Fibroblast of villous mesenchyme (primary cell): ENCODE measurements around the gene TRIM50. TPM values are rescaled to one million over a fixed set of nuclear protein-coding genes. Genes with fewer than 3 reads are reported as not detected.
"Not testable (repeated sequence)": the region's sequence is repeated elsewhere in the genome, so short reads cannot be mapped to it uniquely, and the experiment has no call there.

Experiments
- DNase-seq: peaks from one replicate; pipeline ENCODE4 v3.0.0-alpha.2; 2010; ENCODE audit warnings: low read depth
- H3K4me3 ChIP-seq: 2 replicates; pipeline ENCODE4 v1.5.1; 2011; ENCODE audit warnings: low read depth, mild to moderate bottlenecking, low read length
- total RNA-seq: library from RNA; depleted of rRNA; stranded (reverse); fragments of >200 nt; gene quantifications from 2 replicates; pipeline ENCODE4 v1.2.3, GENCODE V29; 2012
- TF ChIP-seq, protein P1 (sequence below): IDR thresholded peaks from 2 replicates; pipeline ENCODE4 v1.5.1; 2012; ENCODE audit warnings: low read depth, mild to moderate bottlenecking, low read length; ENCODE audit not compliant: insufficient read depth

The TRIM50 gene
- total RNA-seq = not detected in 2 replicates

DNA sequence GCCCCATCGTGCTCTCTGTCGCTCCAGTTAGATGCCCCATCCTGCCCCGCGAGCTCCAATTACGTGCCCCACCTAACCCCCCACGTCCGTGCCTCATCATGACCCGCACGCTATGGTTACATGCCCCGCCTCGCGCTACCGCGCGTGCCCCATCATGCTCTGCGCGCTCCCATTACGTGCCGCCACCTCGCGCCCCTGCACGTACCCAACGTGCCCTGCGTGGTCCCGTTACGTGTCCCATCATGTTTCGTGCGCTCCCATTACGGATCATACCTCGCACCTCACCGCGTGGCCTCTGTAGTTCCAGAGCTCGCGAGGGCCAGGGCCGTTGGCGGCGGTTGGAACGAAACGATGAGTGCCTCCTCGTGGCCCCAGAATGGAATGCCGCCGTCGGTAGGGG is at the start of gene TRIM50, which contains the start of gene FKBP6:
Gene TRIM50, minus strand, starts transcription at position 161 of the 400 bp plus-strand sequence. CDS start 3,295 bp downstream, outside the sequence.
Gene FKBP6, plus strand, starts transcription at position 240 of the 400 bp plus-strand sequence. CDS start 268 bp downstream, outside the sequence.
- not testable (repeated sequence) for H3K4me3 ChIP-seq, DNase-seq

DNA sequence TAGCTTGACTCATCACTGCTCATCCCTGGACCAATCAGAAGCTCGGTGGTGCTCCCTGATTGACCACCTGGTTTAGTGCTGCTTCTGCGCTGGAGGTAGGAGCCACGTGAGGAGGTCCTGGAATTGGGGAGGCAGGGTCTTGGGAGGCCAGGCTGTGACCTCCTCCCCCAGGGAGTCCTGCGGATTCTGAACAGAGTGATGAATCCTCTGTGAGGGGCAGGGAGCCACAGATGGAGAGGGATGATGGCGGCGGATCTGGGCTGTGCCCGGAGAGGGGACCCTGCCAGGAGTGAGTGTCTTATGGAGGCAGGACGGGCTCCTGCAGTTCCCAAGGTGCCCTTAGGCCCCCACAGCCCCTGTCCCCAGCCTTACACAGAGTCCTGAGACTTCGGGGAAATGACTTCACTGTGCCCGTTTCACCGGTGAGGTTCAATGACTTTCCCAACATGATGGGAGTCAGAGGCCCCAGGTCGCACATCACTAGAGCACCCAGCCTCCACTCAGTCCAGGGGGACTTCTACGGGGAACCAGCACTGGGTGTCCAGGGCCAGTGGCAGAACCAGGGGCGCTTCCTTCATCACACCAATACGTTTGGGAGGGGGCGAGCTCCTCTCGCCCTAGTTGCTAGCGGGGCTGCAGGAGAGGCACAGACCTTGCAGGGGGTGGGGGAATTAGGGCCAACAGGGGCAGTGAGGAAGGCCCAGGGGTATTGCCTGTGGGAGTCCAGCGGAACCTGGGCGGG is 49.0 kb upstream of the TRIM50 start:
- no peak overlapping the region for H3K4me3 ChIP-seq
- TF ChIP-seq, protein P1, sequence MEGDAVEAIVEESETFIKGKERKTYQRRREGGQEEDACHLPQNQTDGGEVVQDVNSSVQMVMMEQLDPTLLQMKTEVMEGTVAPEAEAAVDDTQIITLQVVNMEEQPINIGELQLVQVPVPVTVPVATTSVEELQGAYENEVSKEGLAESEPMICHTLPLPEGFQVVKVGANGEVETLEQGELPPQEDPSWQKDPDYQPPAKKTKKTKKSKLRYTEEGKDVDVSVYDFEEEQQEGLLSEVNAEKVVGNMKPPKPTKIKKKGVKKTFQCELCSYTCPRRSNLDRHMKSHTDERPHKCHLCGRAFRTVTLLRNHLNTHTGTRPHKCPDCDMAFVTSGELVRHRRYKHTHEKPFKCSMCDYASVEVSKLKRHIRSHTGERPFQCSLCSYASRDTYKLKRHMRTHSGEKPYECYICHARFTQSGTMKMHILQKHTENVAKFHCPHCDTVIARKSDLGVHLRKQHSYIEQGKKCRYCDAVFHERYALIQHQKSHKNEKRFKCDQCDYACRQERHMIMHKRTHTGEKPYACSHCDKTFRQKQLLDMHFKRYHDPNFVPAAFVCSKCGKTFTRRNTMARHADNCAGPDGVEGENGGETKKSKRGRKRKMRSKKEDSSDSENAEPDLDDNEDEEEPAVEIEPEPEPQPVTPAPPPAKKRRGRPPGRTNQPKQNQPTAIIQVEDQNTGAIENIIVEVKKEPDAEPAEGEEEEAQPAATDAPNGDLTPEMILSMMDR = no peak
- DNase-seq = no peak

DNA sequence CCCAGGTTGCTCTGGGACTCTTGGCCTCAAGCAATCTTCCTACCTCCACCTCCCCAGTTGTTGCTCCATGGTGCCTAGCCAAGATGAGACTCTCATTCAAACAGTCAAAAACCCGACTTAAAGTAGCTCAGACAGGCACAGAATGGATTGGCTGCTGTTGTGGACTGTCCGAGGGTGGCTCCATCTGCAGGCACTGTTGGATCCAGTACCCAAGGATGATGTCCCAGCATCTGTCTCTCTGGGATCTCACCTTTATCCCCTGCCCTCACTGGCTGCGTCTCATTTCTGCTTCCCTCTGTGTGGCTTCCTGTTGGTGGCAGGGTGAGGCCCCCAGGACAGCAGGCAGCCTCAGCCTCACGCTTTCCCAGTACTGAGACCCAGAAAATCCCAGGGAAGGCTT is 48.4 kb upstream of the TRIM50 start:
- H3K4me3 ChIP-seq, DNase-seq: not testable (repeated sequence)

DNA sequence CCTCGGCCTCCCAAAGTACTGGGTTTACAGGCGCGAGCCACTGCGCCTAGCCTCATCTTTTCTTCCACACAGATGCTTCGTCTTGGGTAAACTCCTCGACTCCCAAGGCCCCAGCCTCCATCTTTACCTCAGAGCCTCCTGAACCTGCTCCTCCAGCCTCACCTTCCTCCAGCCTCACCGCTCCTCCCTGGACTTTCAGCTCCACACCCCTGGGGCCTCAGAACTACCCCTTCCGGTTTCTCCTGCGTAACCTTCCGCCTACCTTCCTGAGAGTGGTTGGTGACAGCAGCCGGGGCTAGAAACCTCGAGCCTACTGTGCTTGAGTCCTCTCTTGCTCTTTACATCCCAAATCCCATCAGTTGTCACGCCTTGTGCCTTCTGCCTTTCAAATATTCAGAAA is 45.9 kb upstream of the TRIM50 start:
- TF ChIP-seq, protein P1 = no peak
- H3K4me3 ChIP-seq = no peak overlapping the region
- no peak for DNase-seq

DNA sequence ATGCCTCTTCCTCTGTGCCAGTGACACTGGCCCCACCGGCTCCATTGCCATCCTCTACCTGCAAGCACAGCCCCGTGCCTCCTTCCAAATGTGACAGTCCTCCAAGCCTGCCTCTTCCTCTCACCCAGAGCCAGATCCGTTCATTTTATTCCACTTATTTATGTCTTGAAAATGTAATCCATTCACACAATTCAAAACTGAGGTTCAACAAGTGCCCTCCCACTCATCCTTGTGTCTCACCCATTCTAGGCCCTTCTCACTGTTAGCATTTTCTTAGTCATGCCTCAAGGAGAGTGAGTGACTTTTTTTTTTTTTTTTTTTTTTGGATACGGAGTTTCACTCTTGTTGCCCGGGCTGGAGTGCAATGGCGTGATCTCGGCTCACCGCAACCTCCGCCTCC is 41.7 kb upstream of the TRIM50 start:
- H3K4me3 ChIP-seq = no peak overlapping the region
- DNase-seq = no peak
- TF ChIP-seq, protein P1 = no peak

DNA sequence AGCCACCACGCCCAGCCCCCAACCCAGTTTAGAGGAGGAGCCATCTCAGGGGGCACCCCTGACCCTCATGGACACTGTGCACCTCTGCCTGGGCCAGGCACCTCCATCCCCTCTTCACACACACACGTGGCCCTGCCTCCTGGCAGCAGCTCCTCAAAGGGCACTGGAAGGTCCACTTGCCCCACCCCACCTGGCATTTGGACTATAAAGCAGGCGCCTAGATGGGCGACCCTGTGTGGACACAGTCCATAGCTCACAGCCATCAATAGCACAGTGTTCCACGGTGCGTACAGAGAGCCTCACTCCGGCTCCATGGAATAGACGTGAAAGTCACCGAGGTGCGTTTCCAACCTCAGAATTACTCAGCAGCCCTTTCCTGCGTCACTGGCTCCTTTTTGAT is 41.1 kb upstream of the TRIM50 start:
- TF ChIP-seq, protein P1 = no peak
- no peak overlapping the region for H3K4me3 ChIP-seq
- no peak for DNase-seq

DNA sequence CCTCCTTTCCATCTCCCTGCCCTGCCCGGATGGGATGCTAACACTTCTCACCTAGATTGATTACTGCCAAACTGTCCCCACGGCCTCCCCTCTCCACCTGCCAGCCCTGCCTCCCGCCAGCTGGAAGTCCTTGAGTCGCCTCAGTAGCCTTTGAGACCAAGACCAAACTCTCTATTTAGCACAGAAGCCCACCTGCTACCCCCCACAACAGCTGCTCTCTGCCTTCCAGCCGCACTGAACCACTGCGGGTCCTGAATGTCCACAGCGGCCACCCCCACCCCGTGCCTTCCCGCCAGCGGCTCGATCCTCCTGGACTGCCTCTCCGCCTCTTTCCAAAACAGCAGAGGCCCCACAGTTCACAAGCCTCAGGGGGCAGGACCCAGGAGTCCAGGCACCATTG is 39.1 kb upstream of the TRIM50 start:
- DNase-seq = no peak
- TF ChIP-seq, protein P1 = no peak
- H3K4me3 ChIP-seq = no peak overlapping the region

DNA sequence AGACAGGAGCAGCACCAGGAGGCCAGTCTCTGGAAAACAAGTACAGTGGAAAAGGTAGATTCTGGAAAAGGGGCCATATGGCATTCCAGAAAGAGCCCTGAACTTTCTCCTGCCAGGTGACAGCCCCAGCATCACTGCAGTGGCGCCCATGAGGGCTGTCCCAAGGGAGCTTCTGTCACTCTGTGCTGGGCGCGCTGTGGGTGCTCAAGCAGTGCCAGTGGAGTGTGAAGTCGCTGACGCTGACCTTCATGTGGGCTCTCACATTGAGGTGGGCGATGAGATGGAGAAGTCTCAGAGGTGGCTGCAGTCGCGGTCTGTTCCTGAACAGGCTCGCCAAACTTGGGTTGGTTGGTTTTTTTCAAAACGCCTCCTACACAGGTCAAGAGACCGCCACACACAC is 38.2 kb upstream of the TRIM50 start:
- TF ChIP-seq, protein P1 = no peak
- DNase-seq = no peak

More for the DNA sequence above, 38.2 kb upstream of the TRIM50 start:
- no peak overlapping the region for H3K4me3 ChIP-seq
